Hepatocyte (in vitro differentiated cells): ENCODE data around the gene WASHC2A.
"Not testable (repeated sequence)": the region's sequence is repeated elsewhere in the genome, so short reads cannot be mapped to it uniquely, and the experiment has no call there.

Source experiments
- CTCF ChIP-seq: fragments of 200-600 bp; sonication (generic); IDR thresholded peaks from 2 replicates; pipeline ENCODE4 v1.5.1; 2016; ENCODE audit warnings: antibody characterized with exemption, mild to moderate bottlenecking; ENCODE audit not compliant: poor library complexity
- EZH2 ChIP-seq: fragments of 200-600 bp; sonication (generic); IDR thresholded peaks from 2 replicates; pipeline ENCODE4 v1.6.1; 2016; ENCODE audit warnings: antibody characterized with exemption, mild to moderate bottlenecking, borderline replicate concordance
- EZH2phosphoT487 ChIP-seq: fragments of 200-600 bp; sonication (generic); IDR thresholded peaks from one replicate; pipeline ENCODE4 v1.6.1; 2018; ENCODE audit warnings: antibody characterized with exemption, mild to moderate bottlenecking, low read depth, moderate library complexity; ENCODE audit not compliant: unreplicated experiment, severe bottlenecking

- not testable (repeated sequence) for TF ChIP-seq CTCF, EZH2phosphoT487, EZH2
Measured at GRCh38 chr10:50159856-50160255, 92.1 kb downstream of the WASHC2A start.
